Smooth muscle cell (in vitro differentiated cells): Measurements from ENCODE around the gene CARHSP1. TPM values are rescaled to one million over a fixed set of nuclear protein-coding genes. Genes with fewer than 3 reads are reported as not detected.
A peak's percentile ranks its signal among the peaks of the same experiment; 100 is the strongest.
"Not testable (repeated sequence)": the region's sequence is repeated elsewhere in the genome, so short reads cannot be mapped to it uniquely, and the experiment has no call there.

Experiments
- DNase-seq: peaks from one replicate; lab custom pipeline; 2025; ENCODE audit not compliant: unreplicated experiment; lab: John Stamatoyannopoulos, UW
- H2AFZ ChIP-seq: fragments of 200-600 bp; sonication (generic); 2 replicates; pipeline ENCODE4 v1.6.0; 2016; ENCODE audit warnings: antibody characterized with exemption, low read depth, mild to moderate bottlenecking
- H3F3A ChIP-seq: fragments of 200-600 bp; sonication (generic); 2 replicates; pipeline ENCODE4 v1.6.0; 2017; ENCODE audit warnings: antibody characterized with exemption, low read depth
- H3K27ac ChIP-seq: fragments of 200-600 bp; sonication (generic); 2 replicates; pipeline ENCODE4 v1.5.1; 2016; ENCODE audit warnings: low read depth, mild to moderate bottlenecking
- H3K27me3 ChIP-seq: fragments of 200-600 bp; sonication (generic); 2 replicates; pipeline ENCODE4 v1.6.1; 2016; ENCODE audit warnings: low read depth, mild to moderate bottlenecking
- H3K36me3 ChIP-seq: fragments of 200-600 bp; sonication (generic); 2 replicates; pipeline ENCODE4 v1.5.1; 2016; ENCODE audit warnings: low read depth
- H3K4me1 ChIP-seq: fragments of 200-600 bp; sonication (generic); 2 replicates; pipeline ENCODE4 v1.5.1; 2016; ENCODE audit warnings: low read depth
- H3K4me2 ChIP-seq: fragments of 200-600 bp; sonication (generic); 2 replicates; pipeline ENCODE4 v1.6.0; 2016; ENCODE audit warnings: mild to moderate bottlenecking
- H3K4me3 ChIP-seq: fragments of 200-600 bp; sonication (generic); 2 replicates; pipeline ENCODE4 v1.5.1; 2016; ENCODE audit warnings: mild to moderate bottlenecking
- H3K79me2 ChIP-seq: fragments of 200-600 bp; sonication (generic); 2 replicates; pipeline ENCODE4 v1.6.0; 2016; ENCODE audit warnings: low read depth, mild to moderate bottlenecking
- H3K9ac ChIP-seq: fragments of 200-600 bp; sonication (generic); 2 replicates; pipeline ENCODE4 v1.6.0; 2016; ENCODE audit warnings: low read depth
- H3K9me3 ChIP-seq: fragments of 200-600 bp; sonication (generic); replicated peaks from 2 replicates; pipeline ENCODE4 v1.5.1; 2016; ENCODE audit warnings: low read depth
- H4K20me1 ChIP-seq: fragments of 200-600 bp; sonication (generic); 2 replicates; pipeline ENCODE4 v1.6.0; 2016; ENCODE audit warnings: low read depth
- CTCF ChIP-seq: fragments of 200-600 bp; sonication (generic); IDR thresholded peaks from 2 replicates; pipeline ENCODE4 v1.5.1; 2017; ENCODE audit warnings: borderline replicate concordance, mild to moderate bottlenecking, antibody characterized with exemption; ENCODE audit not compliant: insufficient read depth, poor library complexity, severe bottlenecking
- WGBS: methylation state at CpG from one replicate; pipeline ENCODE4 v1.1.7; 2016; ENCODE audit warnings: low lambda C conversion rate; 5-methylcytosine and 5-hydroxymethylcytosine counted together
- polyA plus RNA-seq: library from polyadenylated mRNA; unstranded; fragments of >200 nt; fragmentation: Nextera tagmentation; extraction: Ambion mirVana; gene quantifications from 2 replicates; pipeline ENCODE4 v1.2.1, GENCODE V29; 2016
- total RNA-seq: library from RNA; depleted of rRNA; stranded (reverse); fragments of >200 nt; gene quantifications from 2 replicates; pipeline ENCODE4 v1.2.3, GENCODE V29; 2014

The CARHSP1 gene
- total and polyA plus RNA-seq, 2 experiments from 2014 or later = 62.6 to 94.0 TPM

- Histone ChIP-seq H3K9ac (no peak overlapping the region), H3K27me3 (no peaks in the 10 kb centered on the region), H3K4me3 (no peak overlapping the region), H3K9me3 (no peaks in the 10 kb centered on the region), H3F3A (no peaks in the 10 kb centered on the region), H4K20me1 (no peaks in the 10 kb centered on the region), H3K4me1 (peaks cover 8% of the 10 kb centered on the region), H3K79me2 (no peaks in the 10 kb centered on the region), H2AFZ (no peak overlapping the region), H3K27ac (no peak overlapping the region), H3K4me2 (no peak overlapping the region), H3K36me3 (no peaks in the 10 kb centered on the region)
- TF ChIP-seq CTCF = peak; percentile 10
- 92% methylated on average over 22 of the region's 22 CpGs for WGBS
- no peak for DNase-seq
These were observed 4.4 kb upstream of the CARHSP1 start for GRCh38 chr16:8872967-8873865.

DNA sequence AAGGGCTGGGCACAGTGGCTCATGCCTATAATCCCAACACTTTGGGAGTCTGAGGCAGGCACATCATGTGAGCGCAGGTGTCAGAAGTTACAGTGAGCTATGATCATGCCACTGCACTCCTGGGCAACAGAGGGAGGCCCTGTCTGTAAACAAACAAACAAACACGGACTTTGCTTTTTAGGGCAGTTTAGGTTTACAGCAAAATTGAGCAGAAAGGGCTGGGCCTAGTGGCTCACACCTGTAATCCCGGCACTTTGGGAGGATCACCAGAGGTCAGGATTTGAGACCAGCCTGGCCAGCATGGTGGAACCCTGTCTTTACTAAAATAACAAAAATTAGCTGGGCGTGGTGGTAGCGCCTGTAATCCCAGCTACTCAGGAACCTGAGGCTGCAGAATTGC, 3.3 kb upstream of the CARHSP1 start:
- H3K9me3 ChIP-seq = no peaks in the 10 kb centered on the region
- H3K36me3 ChIP-seq = no peaks in the 10 kb centered on the region
- no peaks in the 10 kb centered on the region for H3K27me3 ChIP-seq
- H3K27ac ChIP-seq = no peak overlapping the region
- peaks cover 4% of the 10 kb centered on the region for H4K20me1 ChIP-seq
- DNase-seq = no peak
- H3K4me3 ChIP-seq = no peak overlapping the region
- 99% methylated on average over 5 of the region's 5 CpGs for WGBS
- no peak overlapping the region for H2AFZ ChIP-seq
- peaks cover 6% of the 10 kb centered on the region for H3K4me1 ChIP-seq
- no peak overlapping the region for H3K9ac ChIP-seq
- H3K4me2 ChIP-seq = no peak overlapping the region
- no peaks in the 10 kb centered on the region for H3F3A ChIP-seq
- H3K79me2 ChIP-seq = peaks cover 5% of the 10 kb centered on the region
- no peak for TF ChIP-seq CTCF

GRCh38 chr16:8869988-8870241, 1.1 kb upstream of the CARHSP1 start:
- H3K27me3 ChIP-seq, H3K27ac ChIP-seq, H3K4me3 ChIP-seq, DNase-seq, H2AFZ ChIP-seq, H3K9ac ChIP-seq, H3K9me3 ChIP-seq, H3K36me3 ChIP-seq, H3K4me2 ChIP-seq, H3F3A ChIP-seq: not testable (repeated sequence)
- WGBS = 96% methylated on average over 10 of the region's 10 CpGs
- H3K4me1 ChIP-seq = peaks cover 14% of the 10 kb centered on the region
- H3K79me2 ChIP-seq = peaks cover 26% of the 10 kb centered on the region
- H4K20me1 ChIP-seq = peaks cover 26% of the 10 kb centered on the region

DNA sequence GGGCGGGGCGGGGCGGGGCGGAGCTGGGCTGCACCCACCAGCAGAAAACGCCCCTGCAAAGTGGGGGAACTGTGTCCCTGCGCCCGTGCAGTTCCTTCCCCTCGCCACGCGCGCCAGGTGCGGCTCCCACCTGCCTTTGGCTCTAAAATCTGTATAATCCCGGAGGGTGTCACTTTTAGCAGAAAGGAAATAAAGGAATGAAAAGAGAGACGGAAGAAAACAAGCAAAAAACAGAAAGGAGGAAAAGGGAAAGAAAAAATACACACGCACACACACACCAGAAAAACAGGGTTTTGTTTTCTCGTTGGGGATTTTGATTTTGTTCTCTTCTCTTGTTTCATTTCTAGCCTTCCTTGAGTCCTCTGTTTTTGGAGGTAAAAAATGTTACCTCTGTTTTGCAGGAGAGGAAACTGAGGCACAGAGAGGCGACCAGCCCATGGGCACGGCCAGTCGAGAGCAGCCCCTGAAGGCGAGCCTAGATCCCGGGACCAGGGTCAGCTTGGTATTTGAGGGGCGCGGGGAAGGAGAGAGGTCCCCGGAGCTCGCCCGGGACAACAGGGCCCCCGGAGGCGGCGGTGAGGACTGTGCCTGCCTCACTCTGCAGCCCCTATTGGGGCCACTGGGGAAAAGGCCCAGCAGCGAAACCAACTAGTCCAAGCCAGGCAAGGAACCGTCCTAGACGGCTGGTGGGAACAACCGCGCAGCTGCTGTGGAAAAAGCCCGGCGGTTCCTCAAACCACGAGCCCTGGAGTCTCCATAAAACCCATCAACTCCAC, 594 bp upstream of the CARHSP1 start:
- Histone ChIP-seq H3K27ac (no peak overlapping the region), H3F3A (no peaks in the 10 kb centered on the region), H2AFZ (no peak overlapping the region), H3K4me2 (peak overlapping the region; percentile 95), H4K20me1 (peaks cover 31% of the 10 kb centered on the region), H3K79me2 (peaks cover 31% of the 10 kb centered on the region), H3K9me3 (no peaks in the 10 kb centered on the region), H3K36me3 (no peaks in the 10 kb centered on the region), H3K9ac (no peak overlapping the region), H3K27me3 (no peaks in the 10 kb centered on the region), H3K4me3 (peak overlapping the region; percentile 96), H3K4me1 (peaks cover 16% of the 10 kb centered on the region)
- no peak for DNase-seq
- 28% methylated on average over 32 of the region's 37 CpGs for WGBS
- TF ChIP-seq CTCF = no peak
